Measurements from ENCODE around the gene THRB.

DNA sequence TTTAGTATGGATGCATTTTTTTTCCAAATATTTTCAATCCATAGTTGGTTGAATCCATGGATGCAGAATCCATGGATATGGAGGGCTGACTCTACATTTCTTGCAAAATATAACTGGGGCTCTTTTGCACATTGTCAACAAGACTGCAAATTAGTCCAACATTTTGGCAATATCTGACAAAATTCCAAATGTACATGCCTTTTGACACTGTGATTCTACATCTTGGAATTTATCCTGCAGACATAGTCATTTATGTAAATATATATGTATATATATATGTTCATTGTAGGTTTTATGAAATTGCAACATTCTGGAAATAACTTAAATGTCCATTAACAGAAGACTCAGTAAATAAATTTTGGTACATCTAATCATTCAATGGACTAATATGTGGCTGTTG lies 203.0 kb downstream of the THRB start:
- TF ChIP-seq POLR2A (IDR thresholded peaks at IDR 0.05) (no peak), CTCF (IDR thresholded peaks at IDR 0.05) (no peak)
